H9 (cell line): ENCODE data around the gene FNDC3B. TPM values are rescaled to one million over a fixed set of nuclear protein-coding genes. Genes with fewer than 3 reads are reported as not detected.

ENCODE experiments used
- DNase-seq: peaks from one replicate; pipeline ENCODE4 v3.0.0-alpha.2; 2017
- H2AFZ ChIP-seq: one replicate; pipeline ENCODE4 v1.6.1; 2013; ENCODE audit warnings: mild to moderate bottlenecking, low read length, control low read depth, moderate library complexity
- H2AK5ac ChIP-seq: 2 replicates; pipeline ENCODE4 v1.6.1; 2013; ENCODE audit warnings: low read length, control low read depth, mixed read lengths; ENCODE audit not compliant: insufficient read length
- H2BK120ac ChIP-seq: one replicate; pipeline ENCODE4 v1.6.1; 2013; ENCODE audit warnings: low read depth, mild to moderate bottlenecking, low read length, control low read depth, inconsistent platforms; ENCODE audit not compliant: poor library complexity, severe bottlenecking
- H2BK12ac ChIP-seq: 2 replicates; pipeline ENCODE4 v1.6.1; 2013; ENCODE audit warnings: low read length, control low read depth, mixed read lengths, low read depth; ENCODE audit not compliant: insufficient read length
- H2BK15ac ChIP-seq: 2 replicates; pipeline ENCODE4 v1.6.1; 2013; ENCODE audit warnings: low read depth, low read length, control low read depth
- H2BK20ac ChIP-seq: one replicate; pipeline ENCODE4 v1.6.1; 2013; ENCODE audit warnings: low read depth, mild to moderate bottlenecking, low read length, control low read depth, inconsistent platforms; ENCODE audit not compliant: poor library complexity, severe bottlenecking
- H2BK5ac ChIP-seq: 2 replicates; pipeline ENCODE4 v1.6.1; 2013; ENCODE audit warnings: low read length, control low read depth, mixed read lengths; ENCODE audit not compliant: insufficient read length
- H3K14ac ChIP-seq: 2 replicates; pipeline ENCODE4 v1.6.1; 2013; ENCODE audit warnings: low read length, control low read depth; ENCODE audit not compliant: insufficient read depth
- H3K18ac ChIP-seq: 2 replicates; pipeline ENCODE4 v1.6.1; 2013; ENCODE audit warnings: low read depth, mild to moderate bottlenecking, mixed read lengths, low read length, control low read depth; ENCODE audit not compliant: insufficient read length
- H3K23ac ChIP-seq: 2 replicates; pipeline ENCODE4 v1.6.1; 2013; ENCODE audit warnings: low read length, control low read depth, mixed read lengths, low read depth; ENCODE audit not compliant: insufficient read length
- H3K23me2 ChIP-seq: 2 replicates; pipeline ENCODE4 v1.6.1; 2013; ENCODE audit warnings: low read depth, mild to moderate bottlenecking, mixed read lengths, low read length, control low read depth; ENCODE audit not compliant: insufficient read length, poor library complexity, severe bottlenecking
- H3K27ac ChIP-seq: 2 replicates; pipeline ENCODE4 v1.5.1; 2013; ENCODE audit warnings: low read length, control low read depth, mixed read lengths, low read depth; ENCODE audit not compliant: insufficient read length
- H3K27me3 ChIP-seq: 2 replicates; pipeline ENCODE4 v1.6.1; 2013; ENCODE audit warnings: low read length, control low read depth, inconsistent platforms; ENCODE audit not compliant: insufficient read depth
- H3K4ac ChIP-seq: 2 replicates; pipeline ENCODE4 v1.6.1; 2013; ENCODE audit warnings: low read depth, mild to moderate bottlenecking, control low read depth, inconsistent platforms, low read length, moderate library complexity
- H3K4me1 ChIP-seq: 2 replicates; pipeline ENCODE4 v1.6.1; 2013; ENCODE audit warnings: low read length, control low read depth, inconsistent platforms; ENCODE audit not compliant: insufficient read depth
- H3K4me2 ChIP-seq: 2 replicates; pipeline ENCODE4 v1.6.1; 2013; ENCODE audit warnings: low read length, control low read depth, mixed read lengths; ENCODE audit not compliant: insufficient read length, insufficient read depth
- H3K56ac ChIP-seq: 2 replicates; pipeline ENCODE4 v1.6.1; 2013; ENCODE audit warnings: low read depth, mild to moderate bottlenecking, mixed read lengths, low read length, control low read depth; ENCODE audit not compliant: insufficient read length
- H3K79me1 ChIP-seq: 2 replicates; pipeline ENCODE4 v1.6.1; 2013; ENCODE audit warnings: low read depth, mild to moderate bottlenecking, moderate library complexity, low read length, control low read depth, inconsistent platforms; ENCODE audit not compliant: insufficient read depth, poor library complexity, severe bottlenecking
- H3K79me2 ChIP-seq: 2 replicates; pipeline ENCODE4 v1.6.1; 2013; ENCODE audit warnings: low read length, control low read depth, inconsistent platforms; ENCODE audit not compliant: insufficient read depth
- H3K9ac ChIP-seq: 2 replicates; pipeline ENCODE4 v1.6.1; 2013; ENCODE audit warnings: low read length, control low read depth, mixed read lengths; ENCODE audit not compliant: insufficient read length; ENCODE audit errors: extremely low read depth
- H3K9me3 ChIP-seq: one replicate; pipeline ENCODE4 v1.6.1; 2013; ENCODE audit warnings: low read depth, low read length, inconsistent platforms; ENCODE audit not compliant: control insufficient read depth
- H3T11ph ChIP-seq: one replicate; pipeline ENCODE4 v1.6.1; 2013; ENCODE audit warnings: mild to moderate bottlenecking, low read length, control low read depth, inconsistent platforms
- H4K20me1 ChIP-seq: one replicate; pipeline ENCODE4 v1.6.1; 2013; ENCODE audit not compliant: control insufficient read depth, insufficient read length, insufficient read depth
- H4K5ac ChIP-seq: 2 replicates; pipeline ENCODE4 v1.6.1; 2013; ENCODE audit warnings: low read depth, mild to moderate bottlenecking, mixed read lengths, low read length, control low read depth; ENCODE audit not compliant: insufficient read length
- H4K8ac ChIP-seq: replicated peaks from 2 replicates; pipeline ENCODE4 v1.6.1; 2013; ENCODE audit warnings: low read length, control low read depth, mixed read lengths, low read depth; ENCODE audit not compliant: insufficient read length
- H4K91ac ChIP-seq: 2 replicates; pipeline ENCODE4 v1.6.1; 2013; ENCODE audit warnings: low read depth, mild to moderate bottlenecking, moderate library complexity, mixed read lengths, low read length, control low read depth; ENCODE audit not compliant: insufficient read length
- H3K27ac Mint-ChIP-seq, 3 experiments: 2 replicates in 2 of 3; 3 replicates in 1 of 3; pipeline ENCODE4 v1.8.0; 2020 to 2021; ENCODE audit warnings: mixed read lengths in 3 of 3, mild to moderate bottlenecking in 1 of 3, moderate library complexity in 1 of 3
- H3K27me3 Mint-ChIP-seq: 2 replicates; pipeline ENCODE4 v1.8.0; 2021; ENCODE audit warnings: low read depth, mild to moderate bottlenecking, moderate library complexity, mixed read lengths
- H3K36me3 Mint-ChIP-seq, 3 experiments: 2 replicates in 2 of 3; 3 replicates in 1 of 3; pipeline ENCODE4 v1.8.0; 2020 to 2021; ENCODE audit warnings: low read depth in 3 of 3, mixed read lengths in 3 of 3; ENCODE audit not compliant: insufficient read depth in 1 of 3
- H3K4me1 Mint-ChIP-seq, 2 experiments: 2 replicates each; pipeline ENCODE4 v1.8.0; 2020; ENCODE audit warnings: mixed read lengths in 2 of 2
- H3K4me3 Mint-ChIP-seq, 2 experiments: 2 replicates in 1 of 2; 3 replicates in 1 of 2; pipeline ENCODE4 v1.8.0; 2020 to 2021; ENCODE audit warnings: mild to moderate bottlenecking in 2 of 2, mixed read lengths in 2 of 2, moderate library complexity in 1 of 2
- H3K9me3 Mint-ChIP-seq, 2 experiments: 2 replicates in 1 of 2; 3 replicates in 1 of 2; pipeline ENCODE4 v1.8.0; 2020; ENCODE audit warnings: mild to moderate bottlenecking in 2 of 2, mixed read lengths in 2 of 2, moderate library complexity in 1 of 2
- WGBS: extraction: QIAGEN DNeasy Blood & Tissue Kit; methylation state at CpG from one replicate; pipeline ENCODE4 v1.1.7; 2013; ENCODE audit warnings: missing lambda C conversion rate, low lambda C conversion rate, mixed read lengths; ENCODE audit not compliant: insufficient read length; ENCODE audit errors: extremely low coverage; 5-methylcytosine and 5-hydroxymethylcytosine counted together
- total RNA-seq: library from RNA; stranded (reverse); gene quantifications from 2 replicates; pipeline ENCODE4 v1.2.1, GENCODE V29; 2021
- TF ChIP-seq, protein P1 (sequence below): fragments of 200-600 bp; sonication (generic); conservative IDR thresholded peaks from 3 replicates; pipeline ENCODE4 v1.8.0; 2021; ENCODE audit warnings: antibody characterized with exemption, mild to moderate bottlenecking

Gene FNDC3B
- total RNA-seq, 1 experiment from 2014 or later, result 43.8 TPM

DNA sequence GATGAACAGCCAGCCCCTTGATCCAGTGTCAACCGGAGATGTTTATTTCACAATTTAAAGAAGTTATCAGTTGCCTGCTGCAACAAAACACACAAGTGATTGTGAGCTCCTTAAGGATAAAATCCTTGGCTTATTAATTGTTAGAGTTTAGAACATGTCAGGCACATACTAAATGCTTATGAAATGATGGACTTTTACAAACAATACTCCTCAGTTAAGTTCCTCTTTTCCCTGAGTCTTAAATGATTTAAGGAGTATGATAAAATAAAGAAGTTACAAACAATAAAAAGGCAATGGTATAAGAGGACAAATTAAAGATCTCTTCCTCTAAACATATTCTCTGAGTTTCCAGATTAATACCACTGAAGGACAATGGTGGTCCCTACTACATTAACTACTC, 403.2 kb downstream of the FNDC3B start:
- no CpG with 5 or more reads among the region's 1 CpG for WGBS
- no peak overlapping the region for H4K5ac ChIP-seq

More for the DNA sequence above, 403.2 kb downstream of the FNDC3B start:
- H3K36me3 Mint-ChIP-seq, result no peaks in the 10 kb centered on the region; a peak in 1 of 7 replicates
- peaks cover 0 to 3% of the 10 kb centered on the region in 2 experiments; a peak in 3 of 5 replicates for H3K9me3 Mint-ChIP-seq
- H2BK120ac ChIP-seq, result no peak overlapping the region
- H3K4me3 Mint-ChIP-seq, result no peak overlapping the region
- H3K4me2 ChIP-seq, result no peak overlapping the region
- H2BK15ac ChIP-seq, result no peak overlapping the region
- no peak overlapping the region for H3K14ac ChIP-seq
- H3T11ph ChIP-seq, result no peak overlapping the region
- H3K9ac ChIP-seq, result no peak overlapping the region
- H2BK5ac ChIP-seq, result no peak overlapping the region
- no peak overlapping the region for H3K27ac ChIP-seq
- no peaks in the 10 kb centered on the region for H3K23me2 ChIP-seq
- peaks cover 29% of the 10 kb centered on the region for H3K27me3 Mint-ChIP-seq
- H3K23ac ChIP-seq, result no peak overlapping the region
- peaks cover 10% of the 10 kb centered on the region; the same call in 1 of the 2 replicates for H3K27me3 ChIP-seq
- H3K56ac ChIP-seq, result no peak overlapping the region
- no peak overlapping the region for H4K8ac ChIP-seq
- no peak for DNase-seq
- H2AK5ac ChIP-seq, result no peak overlapping the region
- H3K4me1 Mint-ChIP-seq, result peaks cover 0 to 5% of the 10 kb centered on the region in 2 experiments; a peak in 2 of 4 replicates
- no peaks in the 10 kb centered on the region for H3K79me1 ChIP-seq
- TF ChIP-seq, protein P1, sequence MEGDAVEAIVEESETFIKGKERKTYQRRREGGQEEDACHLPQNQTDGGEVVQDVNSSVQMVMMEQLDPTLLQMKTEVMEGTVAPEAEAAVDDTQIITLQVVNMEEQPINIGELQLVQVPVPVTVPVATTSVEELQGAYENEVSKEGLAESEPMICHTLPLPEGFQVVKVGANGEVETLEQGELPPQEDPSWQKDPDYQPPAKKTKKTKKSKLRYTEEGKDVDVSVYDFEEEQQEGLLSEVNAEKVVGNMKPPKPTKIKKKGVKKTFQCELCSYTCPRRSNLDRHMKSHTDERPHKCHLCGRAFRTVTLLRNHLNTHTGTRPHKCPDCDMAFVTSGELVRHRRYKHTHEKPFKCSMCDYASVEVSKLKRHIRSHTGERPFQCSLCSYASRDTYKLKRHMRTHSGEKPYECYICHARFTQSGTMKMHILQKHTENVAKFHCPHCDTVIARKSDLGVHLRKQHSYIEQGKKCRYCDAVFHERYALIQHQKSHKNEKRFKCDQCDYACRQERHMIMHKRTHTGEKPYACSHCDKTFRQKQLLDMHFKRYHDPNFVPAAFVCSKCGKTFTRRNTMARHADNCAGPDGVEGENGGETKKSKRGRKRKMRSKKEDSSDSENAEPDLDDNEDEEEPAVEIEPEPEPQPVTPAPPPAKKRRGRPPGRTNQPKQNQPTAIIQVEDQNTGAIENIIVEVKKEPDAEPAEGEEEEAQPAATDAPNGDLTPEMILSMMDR, result no peak
- no peak overlapping the region for H2AFZ ChIP-seq
- no peaks in the 10 kb centered on the region for H3K9me3 ChIP-seq
- H4K91ac ChIP-seq, result no peak overlapping the region
- no peak overlapping the region for H3K18ac ChIP-seq
- no peak overlapping the region for H3K27ac Mint-ChIP-seq
- H3K79me2 ChIP-seq, result no peaks in the 10 kb centered on the region
- no peak overlapping the region for H2BK12ac ChIP-seq
- no peak overlapping the region for H3K4ac ChIP-seq
- peaks cover 1% of the 10 kb centered on the region for H4K20me1 ChIP-seq
- H2BK20ac ChIP-seq, result no peak overlapping the region
- no peaks in the 10 kb centered on the region for H3K4me1 ChIP-seq
